GM18861 (cell line): ENCODE data around the gene TMEM14B.
"Not testable (repeated sequence)": the region's sequence is repeated elsewhere in the genome, so short reads cannot be mapped to it uniquely, and the experiment has no call there.

Experiments used
- ATAC-seq: cut with Tn5 transposase; IDR thresholded peaks from one replicate; pipeline ENCODE4 v1.9.1; 2021; ENCODE audit not compliant: unreplicated experiment

Gene TMEM14B

DNA sequence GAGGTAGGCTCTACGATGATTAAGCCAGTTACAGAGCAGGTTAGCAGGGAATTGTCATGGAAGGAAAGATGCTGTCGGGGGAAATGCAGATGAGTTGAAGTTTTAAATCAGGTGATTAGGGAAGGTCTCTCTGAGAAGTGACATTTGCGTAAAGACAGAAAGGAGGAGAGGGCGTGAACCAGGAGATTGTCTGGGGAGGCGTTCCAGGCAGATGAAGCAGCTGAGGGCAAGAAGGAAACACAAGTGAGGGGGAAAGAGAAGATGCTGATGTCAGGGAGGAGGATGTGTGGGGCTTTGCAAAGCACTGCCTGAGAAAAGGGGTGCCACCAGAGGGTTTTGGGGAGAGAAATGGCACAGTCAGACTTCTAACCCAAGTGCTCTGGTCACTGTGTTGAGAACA is 2.5 kb upstream of the TMEM14B start:
- no peak for ATAC-seq

DNA sequence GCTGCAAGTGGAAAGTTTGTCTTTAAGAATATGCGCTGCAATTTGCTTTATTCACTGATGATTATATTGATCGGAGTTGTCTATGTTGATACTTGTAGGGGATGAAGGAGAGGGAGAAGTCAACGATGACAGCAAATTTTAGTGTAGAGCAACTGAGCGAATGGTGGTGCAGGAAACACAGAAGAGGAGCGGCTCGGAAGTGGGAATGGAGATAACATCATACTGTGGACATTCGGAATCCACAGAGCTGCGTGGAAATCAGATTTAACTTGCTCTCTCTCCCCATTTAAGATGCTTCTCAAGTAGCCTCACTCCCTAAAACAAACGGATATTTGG is 722 bp upstream of the TMEM14B start:
- ATAC-seq = no peak

DNA sequence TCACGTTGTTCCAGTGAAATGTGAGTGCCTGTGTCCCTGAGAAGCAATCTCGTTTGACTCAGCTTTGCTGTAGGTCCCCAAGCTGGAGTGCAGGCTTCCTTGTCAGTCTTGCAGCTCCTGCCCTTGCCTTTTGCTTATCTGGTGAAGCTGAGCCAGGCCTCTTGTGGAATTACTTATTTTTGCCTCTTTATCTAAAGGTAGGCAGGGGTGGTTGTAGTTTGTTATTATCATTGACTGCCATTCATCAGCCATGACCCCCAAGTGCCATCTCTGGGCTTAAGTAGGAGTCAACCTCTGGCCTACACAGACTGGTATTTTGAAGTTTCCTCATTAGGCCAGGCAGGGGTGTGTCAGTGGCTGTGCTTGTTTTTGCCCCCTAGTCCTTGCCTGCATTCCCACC is 2.1 kb downstream of the TMEM14B start:
- no peak for ATAC-seq

DNA sequence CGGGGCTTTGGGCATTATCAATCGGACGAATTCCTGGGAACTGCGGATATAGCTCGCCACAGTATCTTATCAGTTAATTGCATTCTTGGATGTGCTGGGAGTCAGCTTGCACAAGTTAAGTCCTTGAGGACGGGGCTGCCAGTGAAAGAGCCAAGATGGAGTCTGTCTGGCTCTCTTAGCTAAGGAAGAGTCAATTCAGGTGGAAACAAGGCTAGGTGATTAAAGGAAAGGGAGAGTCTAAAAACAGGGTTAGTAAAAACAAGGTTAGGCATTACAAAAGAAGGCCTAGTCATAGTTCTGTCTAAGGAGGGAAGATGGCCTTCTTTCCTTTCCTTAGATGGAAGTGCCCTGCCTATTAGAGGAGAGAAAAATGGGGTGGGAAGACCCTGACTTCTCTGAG is 3.0 kb downstream of the TMEM14B start:
- ATAC-seq = not testable (repeated sequence)

DNA sequence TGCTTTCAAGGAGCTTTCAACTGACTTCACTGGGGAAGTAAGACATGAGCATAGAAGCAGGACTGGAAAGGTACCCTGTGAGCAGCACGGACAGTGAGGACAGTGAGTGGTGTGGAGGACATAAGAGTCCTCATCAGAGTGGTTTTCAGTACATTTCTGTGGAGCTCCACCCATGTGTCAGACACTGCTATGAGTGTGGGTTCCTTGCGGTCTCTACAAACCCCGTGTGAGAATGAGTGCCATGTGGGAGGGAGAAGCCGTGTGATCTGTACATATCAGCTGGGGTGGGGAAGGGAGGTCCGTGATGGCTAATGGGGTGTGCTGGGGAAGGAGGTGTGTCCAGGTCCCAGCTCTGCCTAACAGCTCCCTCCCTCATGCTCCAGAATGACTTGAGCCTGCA is 4.2 kb downstream of the TMEM14B start:
- not testable (repeated sequence) for ATAC-seq

DNA sequence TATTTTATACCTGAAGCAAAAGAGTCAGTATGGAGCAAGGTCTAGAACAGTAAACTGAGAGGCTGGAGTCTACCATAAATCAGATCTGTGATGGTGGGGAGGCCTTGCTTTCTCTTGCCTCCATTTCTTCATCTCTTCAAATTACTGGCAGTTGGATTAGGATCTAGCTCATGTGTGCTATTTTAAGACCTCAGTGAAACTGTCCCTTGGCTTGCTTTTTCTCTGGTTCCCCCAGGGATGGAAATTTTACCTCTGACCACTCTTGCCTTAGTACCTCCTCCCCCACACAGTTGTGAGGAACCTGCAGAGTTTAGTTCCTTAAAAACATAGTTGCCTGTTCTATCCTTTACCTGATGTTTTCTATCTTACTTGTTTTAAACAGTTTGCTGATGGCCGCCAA is 8.5 kb downstream of the TMEM14B start:
- no peak for ATAC-seq

DNA sequence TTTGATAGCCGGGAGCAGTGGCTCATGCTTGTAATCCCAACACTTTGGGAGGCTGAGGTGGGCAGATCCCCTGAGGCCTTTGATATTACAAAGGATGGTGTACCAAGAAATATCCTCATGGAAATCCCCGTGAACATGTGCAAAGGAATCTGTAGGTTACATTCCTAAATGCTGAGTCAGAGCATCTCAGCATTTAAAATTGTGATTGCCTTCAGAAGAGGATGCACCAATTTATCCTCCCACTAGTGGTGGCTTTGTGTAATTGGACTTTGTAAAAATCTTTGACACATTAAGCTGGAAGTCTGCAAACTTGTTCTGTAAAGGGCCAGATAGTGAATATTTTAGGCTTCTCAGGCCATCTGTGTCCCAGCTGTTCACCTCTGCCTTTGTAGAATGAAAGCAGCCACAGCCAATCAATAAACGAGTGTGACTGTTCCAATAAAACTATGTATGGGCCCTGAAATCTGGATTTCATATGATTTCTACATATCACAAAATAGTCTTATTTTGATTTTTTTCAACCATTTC is 11.8 kb downstream of the TMEM14B start:
- ATAC-seq = no peak

DNA sequence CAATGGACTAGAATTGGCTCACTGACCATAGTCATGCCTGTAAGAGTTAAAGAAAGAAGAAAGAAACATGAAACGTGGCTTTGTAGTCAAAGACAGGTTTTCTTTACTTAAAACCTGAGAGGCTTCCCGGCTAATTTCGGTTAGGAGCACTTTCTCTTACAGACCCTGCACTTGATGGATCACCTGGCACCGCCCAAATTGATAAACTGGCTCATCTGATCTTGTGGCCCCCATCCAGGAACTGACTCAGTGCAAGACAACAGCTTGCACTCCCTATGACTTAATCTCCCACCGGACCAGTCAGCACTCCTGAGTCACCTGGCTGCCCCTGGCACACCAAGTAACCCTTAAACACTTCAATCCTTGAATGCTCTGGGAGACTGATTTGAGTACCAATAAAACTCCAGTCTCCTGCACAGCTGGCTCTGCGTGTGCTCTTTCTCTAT is 12.3 kb downstream of the TMEM14B start:
- ATAC-seq = no peak

DNA sequence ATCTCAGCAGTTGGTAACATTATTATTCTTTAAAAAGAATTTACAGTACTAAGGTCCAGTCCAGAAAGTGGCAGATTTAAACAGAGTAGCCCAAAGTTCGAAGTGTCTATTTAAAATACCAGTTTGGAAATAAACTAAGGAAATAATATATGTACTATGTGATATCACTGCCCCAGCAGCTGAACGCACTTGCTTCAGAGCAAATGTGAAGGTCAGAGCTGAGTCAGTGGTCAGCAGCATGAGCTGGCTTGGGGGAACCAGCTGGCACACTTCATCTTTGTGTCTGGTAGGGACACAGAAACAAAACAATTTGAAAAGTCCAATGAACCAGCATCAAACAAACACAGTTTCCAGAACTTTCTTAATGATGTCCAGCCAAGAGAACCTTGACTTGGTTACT is 15.4 kb downstream of the TMEM14B start:
- ATAC-seq = no peak

DNA sequence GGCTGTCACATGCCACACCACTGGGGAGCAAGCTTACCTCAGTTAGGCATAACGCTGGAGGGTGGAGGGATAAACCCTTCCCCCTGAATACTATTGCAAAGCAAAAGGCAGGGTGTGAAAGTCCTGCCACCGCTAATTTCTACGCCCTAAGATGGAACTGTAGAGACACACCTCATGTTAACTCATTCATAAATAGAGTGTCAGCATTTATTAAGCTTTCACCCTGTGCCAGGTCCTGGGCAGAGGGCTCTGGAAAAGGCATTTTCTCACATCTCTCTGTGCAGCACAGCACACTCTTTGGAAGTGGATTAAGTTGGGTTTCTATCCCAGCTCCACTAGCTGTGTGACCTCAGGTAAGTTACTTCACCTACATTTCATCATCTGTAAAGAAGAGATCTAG is 21.8 kb downstream of the TMEM14B start:
- no peak for ATAC-seq

DNA sequence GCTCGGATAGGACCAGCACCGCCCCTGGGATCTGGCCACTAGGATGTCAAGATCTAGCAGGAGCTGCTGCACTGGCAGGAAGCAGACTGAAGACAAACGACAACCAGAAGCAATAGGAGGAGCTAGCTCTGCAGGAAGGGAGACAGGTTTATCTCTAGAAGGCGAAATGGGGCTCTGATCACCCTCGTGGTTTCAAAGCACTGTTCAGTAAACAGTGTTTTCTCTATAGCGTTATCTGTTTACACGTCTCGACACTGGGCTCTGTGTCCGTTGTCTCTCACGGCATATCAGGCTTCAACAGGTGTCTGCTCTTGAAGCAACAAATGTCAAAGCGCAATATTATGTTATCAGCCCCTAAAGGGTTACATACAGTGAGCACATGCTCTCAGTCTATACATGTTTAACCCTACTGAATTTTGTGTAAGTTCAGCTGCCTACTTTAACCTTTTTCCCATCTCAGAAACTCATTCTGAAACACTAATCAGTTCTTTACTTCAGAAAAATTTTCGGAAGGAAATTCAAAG is 23.8 kb downstream of the TMEM14B start:
- ATAC-seq = no peak

DNA sequence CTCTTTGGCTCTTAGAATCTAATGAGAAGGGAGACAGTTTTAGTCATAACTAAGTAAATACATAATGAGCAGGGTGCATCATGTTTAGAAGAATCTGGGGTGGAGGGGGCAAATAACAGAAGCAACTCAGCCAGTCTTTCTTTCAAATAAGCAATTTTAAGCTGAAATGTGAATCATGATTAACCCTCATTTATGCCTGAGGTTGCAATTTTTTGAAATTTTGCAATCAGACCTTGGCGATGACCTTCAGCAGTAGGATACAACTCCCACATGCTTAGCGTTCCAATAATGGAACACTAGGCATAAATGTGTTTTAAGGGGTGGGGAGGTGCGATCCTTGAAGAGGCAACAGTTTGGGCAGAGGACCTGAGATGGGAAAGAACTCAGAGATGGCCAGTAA is 30.6 kb downstream of the TMEM14B start:
- no peak for ATAC-seq

DNA sequence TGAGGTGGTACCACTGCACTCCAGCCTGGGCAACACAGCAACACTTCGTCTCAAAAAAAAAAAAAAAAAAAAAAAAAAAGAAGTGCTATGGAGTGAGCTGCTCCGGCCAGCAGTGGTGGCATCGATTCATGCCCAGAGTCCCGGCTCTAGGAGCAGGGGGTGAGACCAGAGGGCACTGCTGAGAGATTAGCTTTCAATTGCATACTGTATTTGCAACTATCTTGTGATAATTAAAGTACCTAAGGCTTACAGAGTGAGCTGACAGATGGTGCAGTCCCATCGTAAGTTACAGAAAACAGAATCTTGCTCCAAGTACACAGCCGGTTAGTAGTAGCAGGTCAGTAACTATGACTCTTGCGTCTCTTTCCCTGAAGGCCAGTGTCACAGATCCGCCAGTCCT is 31.5 kb downstream of the TMEM14B start:
- no peak for ATAC-seq

DNA sequence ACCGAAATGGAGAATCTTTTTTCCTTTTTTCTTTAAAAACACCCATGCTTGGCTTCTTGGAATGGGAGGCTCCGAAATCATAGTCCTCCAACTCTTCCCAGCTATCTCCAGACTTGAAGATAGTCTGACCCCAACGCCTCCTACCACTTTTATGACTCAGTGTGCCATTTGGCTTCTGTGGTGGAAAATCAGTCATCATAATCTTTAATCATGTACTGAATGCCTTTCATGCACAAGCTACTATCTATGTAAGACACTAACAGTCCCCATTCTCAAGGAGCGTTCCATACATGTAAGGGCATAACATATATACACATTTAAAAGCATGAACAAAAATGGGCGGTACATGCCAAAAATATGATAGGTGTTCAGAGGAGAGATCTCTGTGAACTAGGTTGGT is 44.1 kb downstream of the TMEM14B start:
- no peak for ATAC-seq

DNA sequence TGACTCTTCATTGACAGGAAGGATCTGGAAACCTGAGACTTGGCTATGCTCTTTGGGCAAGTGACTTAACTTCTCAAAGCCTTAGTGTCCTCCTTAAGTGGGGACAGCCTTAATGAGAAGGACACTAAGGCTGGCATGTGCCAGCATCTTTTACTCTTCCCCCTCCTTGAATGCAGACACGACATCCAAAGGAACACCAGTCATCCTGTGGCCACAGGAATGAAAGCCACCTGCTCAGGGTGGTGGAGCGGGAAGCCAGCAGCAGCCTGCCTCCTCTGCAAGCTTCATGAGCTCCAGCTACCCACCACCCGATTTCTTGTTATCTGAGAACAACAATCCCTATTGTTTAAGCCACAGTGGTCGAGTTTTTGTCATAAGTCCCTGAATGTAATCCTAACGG is 44.5 kb downstream of the TMEM14B start:
- ATAC-seq = no peak

DNA sequence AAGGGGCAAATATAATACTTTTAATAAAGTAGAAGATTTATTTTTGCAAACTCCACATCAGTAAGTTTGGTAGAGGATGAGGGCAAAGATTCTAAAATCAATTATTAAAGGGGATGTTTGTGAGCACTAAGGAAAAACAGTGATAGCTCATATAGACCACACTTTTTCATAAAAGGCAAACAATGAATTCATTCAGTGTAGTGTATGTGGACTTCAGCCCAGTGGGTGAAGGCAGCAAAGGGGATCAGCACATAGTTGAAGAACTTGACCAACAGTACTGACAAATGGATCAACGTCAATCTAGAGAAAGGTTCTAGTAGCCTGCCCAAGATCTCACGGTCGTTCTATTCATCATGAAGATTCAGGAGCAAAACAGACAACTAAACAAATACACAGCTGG is 45.4 kb downstream of the TMEM14B start:
- ATAC-seq = no peak

DNA sequence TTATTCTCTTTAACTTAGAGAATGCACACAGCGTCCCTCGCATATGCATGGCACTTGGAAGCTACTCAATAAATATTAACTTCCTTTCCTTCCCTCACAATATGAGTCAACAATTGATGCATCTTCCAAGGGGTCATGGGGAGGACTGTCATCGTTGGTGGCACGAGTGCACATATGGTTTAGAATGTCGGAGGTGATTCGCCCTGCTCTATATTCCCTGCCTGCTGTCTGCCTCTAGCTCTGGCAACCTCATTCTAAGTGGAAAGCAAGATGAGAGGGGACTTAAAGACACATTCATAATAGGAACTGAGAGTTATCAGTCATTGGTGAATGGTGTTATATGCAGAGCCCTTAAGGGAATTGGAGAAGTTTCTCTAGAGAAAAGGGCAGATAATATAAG is 46.1 kb downstream of the TMEM14B start:
- no peak for ATAC-seq

DNA sequence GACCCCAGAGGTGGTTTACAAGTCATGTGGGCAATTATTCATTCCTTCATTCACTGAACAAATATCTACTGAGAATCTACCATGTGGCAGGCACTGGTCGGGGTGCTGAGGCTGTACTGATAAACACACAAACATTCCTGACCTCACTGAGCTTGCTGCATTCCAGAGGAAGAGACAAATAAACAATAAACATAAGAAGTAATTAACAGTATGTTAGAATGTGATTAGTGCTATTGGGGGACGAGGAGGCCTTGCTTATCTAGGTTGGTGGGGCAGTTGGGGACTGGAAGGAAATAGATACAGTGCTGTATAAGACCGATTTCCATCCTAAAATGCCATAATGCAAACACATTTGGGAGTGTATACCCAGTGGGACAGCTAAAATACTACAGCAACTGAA is 46.6 kb downstream of the TMEM14B start:
- no peak for ATAC-seq

DNA sequence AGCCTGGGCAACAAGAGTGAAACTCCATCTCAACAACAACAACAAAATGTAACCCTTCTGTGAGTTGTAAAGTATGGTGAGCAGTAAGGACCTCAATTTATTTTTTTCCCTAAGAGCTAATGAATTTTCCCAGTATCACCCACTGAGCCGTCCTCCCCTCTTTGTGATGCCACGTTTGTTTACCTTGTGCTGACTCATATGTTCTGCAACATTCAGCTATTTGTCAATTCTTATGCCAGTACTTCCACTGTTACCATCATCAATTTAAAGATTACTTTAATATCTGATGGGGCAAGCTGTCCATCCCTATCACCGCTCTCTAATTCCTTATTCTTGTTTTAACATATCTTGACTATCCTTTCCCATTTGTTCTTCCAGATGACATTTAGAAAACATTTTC is 53.2 kb downstream of the TMEM14B start:
- no peak for ATAC-seq

DNA sequence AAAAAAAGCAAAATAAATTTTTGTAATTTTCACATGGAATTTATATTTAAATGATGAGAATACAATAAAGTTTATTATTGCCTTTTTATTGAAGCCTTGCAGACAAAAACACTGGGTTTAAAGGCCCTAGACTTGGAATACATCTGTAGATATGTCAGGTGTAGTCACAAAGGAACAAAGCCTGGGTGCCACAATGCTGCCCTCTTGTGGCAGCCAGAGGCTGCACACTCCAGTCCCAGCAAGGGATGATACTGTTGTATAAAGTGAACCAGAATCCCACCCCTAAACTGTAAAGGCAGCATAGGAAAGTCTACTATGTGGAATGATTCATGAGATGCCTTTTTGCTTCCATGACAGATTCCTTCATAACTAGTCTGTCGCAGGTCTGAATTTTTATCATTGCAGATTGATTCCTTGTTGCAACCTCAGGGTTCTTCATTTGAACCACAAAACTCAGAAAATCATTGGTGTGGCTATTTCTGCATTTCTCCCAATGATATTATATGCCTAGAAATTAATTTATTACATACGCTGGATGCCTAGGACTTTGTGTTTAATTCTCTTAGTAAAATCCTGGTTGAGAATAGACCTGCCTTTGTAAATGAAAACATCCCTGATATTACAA is 53.7 kb downstream of the TMEM14B start:
- ATAC-seq = peak; percentile 95
